HEK293 (cell line): ENCODE measurements around the gene WDR75.

Experiments used
- CTCF ChIP-seq: fragments of 450-650 bp; formaldehyde crosslinking; IDR thresholded peaks from 2 replicates; pipeline ENCODE4 v1.5.1; 2016; ENCODE audit warnings: missing biosample characterization, missing genetic modification characterization
- ZFP41 ChIP-seq: fragments of 450-650 bp; formaldehyde crosslinking; IDR thresholded peaks from 2 replicates; pipeline ENCODE4 v1.5.1; 2016; ENCODE audit warnings: missing biosample characterization, missing genetic modification characterization, borderline replicate concordance
- ZNF175 ChIP-seq: fragments of 450-650 bp; formaldehyde crosslinking; IDR thresholded peaks from 2 replicates; pipeline ENCODE4 v1.5.1; 2016; ENCODE audit warnings: missing biosample characterization, missing genetic modification characterization
- ZNF266 ChIP-seq: fragments of 450-650 bp; formaldehyde crosslinking; IDR thresholded peaks from 2 replicates; pipeline ENCODE4 v1.5.1; 2016; ENCODE audit warnings: missing biosample characterization, missing genetic modification characterization, low read depth
- ZNF529 ChIP-seq: fragments of 450-650 bp; formaldehyde crosslinking; IDR thresholded peaks from 2 replicates; pipeline ENCODE4 v1.5.1; 2017; ENCODE audit warnings: missing genetic modification characterization, missing biosample characterization; ENCODE audit not compliant: insufficient replicate concordance
- ZNF776 ChIP-seq: fragments of 450-650 bp; formaldehyde crosslinking; IDR thresholded peaks from 2 replicates; pipeline ENCODE4 v1.5.0; 2017; ENCODE audit warnings: missing biosample characterization, missing genetic modification characterization, borderline replicate concordance
- TF ChIP-seq, protein P1 (sequence below): fragments of 450-650 bp; formaldehyde crosslinking; conservative IDR thresholded peaks from 2 replicates; pipeline ENCODE4 v1.5.1; 2016; ENCODE audit warnings: low read depth, missing biosample characterization, missing genetic modification characterization

- TF ChIP-seq ZNF175 (tag by site-specific recombination) (no peak), ZNF776 (tag by site-specific recombination) (no peak), ZNF529 (tag by site-specific recombination) (no peak), ZFP41 (tag by site-specific recombination) (no peak), CTCF (tag by site-specific recombination) (no peak), ZNF266 (tag by site-specific recombination) (no peak)
- TF ChIP-seq, protein P1, sequence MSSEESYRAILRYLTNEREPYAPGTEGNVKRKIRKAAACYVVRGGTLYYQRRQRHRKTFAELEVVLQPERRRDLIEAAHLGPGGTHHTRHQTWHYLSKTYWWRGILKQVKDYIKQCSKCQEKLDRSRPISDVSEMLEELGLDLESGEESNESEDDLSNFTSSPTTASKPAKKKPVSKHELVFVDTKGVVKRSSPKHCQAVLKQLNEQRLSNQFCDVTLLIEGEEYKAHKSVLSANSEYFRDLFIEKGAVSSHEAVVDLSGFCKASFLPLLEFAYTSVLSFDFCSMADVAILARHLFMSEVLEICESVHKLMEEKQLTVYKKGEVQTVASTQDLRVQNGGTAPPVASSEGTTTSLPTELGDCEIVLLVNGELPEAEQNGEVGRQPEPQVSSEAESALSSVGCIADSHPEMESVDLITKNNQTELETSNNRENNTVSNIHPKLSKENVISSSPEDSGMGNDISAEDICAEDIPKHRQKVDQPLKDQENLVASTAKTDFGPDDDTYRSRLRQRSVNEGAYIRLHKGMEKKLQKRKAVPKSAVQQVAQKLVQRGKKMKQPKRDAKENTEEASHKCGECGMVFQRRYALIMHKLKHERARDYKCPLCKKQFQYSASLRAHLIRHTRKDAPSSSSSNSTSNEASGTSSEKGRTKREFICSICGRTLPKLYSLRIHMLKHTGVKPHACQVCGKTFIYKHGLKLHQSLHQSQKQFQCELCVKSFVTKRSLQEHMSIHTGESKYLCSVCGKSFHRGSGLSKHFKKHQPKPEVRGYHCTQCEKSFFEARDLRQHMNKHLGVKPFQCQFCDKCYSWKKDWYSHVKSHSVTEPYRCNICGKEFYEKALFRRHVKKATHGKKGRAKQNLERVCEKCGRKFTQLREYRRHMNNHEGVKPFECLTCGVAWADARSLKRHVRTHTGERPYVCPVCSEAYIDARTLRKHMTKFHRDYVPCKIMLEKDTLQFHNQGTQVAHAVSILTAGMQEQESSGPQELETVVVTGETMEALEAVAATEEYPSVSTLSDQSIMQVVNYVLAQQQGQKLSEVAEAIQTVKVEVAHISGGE: no peak
Measured at GRCh38 chr2:189437926-189438325, 3.3 kb upstream of the WDR75 start.
